Adrenal gland (tissue), 12 donors: ENCODE results near the gene ZBTB5. TPM values are rescaled to one million over a fixed set of nuclear protein-coding genes. Genes with fewer than 3 reads are reported as not detected.

Experiments
- DNase-seq, 7 donors: peaks; one replicate each; pipeline ENCODE4 v3.0.0-alpha.2; 2019 to 2020
- H3K27ac ChIP-seq, 5 donors: fragments of 200-600 bp; sonication (generic) in 4 of 5; 1 replicate in 3 of 5; 2 replicates in 2 of 5; pipeline versions ENCODE4 v1.5.1 to v1.8.0; 2016 to 2020; ENCODE audit warnings: mild to moderate bottlenecking in 1 of 5
- H3K27me3 ChIP-seq: fragments of 200-600 bp; 2 replicates; pipeline ENCODE4 v1.8.0; 2021
- H3K36me3 ChIP-seq, 2 donors: fragments of 200-600 bp; replicated peaks in 1 of 2; 1 replicate in 1 of 2; 2 replicates in 1 of 2; pipeline versions ENCODE4 v1.5.1 to v1.8.0; 2018 to 2022
- H3K4me1 ChIP-seq, 2 donors: fragments of 200-600 bp; replicated peaks in 1 of 2; 1 replicate in 1 of 2; 2 replicates in 1 of 2; pipeline versions ENCODE4 v1.5.1 to v1.8.0; 2018 to 2021
- H3K4me3 ChIP-seq, 4 donors: fragments of 200-600 bp; sonication (generic) in 3 of 4; one replicate each; pipeline ENCODE4 v1.5.1; 2016 to 2018
- H3K9me3 ChIP-seq, 3 donors: fragments of 200-600 bp; sonication (generic) in 1 of 3; replicated peaks in 1 of 3; 1 replicate in 2 of 3; 2 replicates in 1 of 3; pipeline versions ENCODE4 v1.5.1 to v1.8.0; 2016 to 2021
- CTCF ChIP-seq, 6 experiments: fragments of 450-650 bp in 4 of 6; fragments of 200-600 bp in 2 of 6; sonication (generic) in 1 of 6; IDR thresholded peaks; 1 replicate in 5 of 6; 2 replicates in 1 of 6; pipeline versions ENCODE4 v1.5.1 to v1.8.0; 2016 to 2021; ENCODE audit warnings: antibody characterized with exemption in 6 of 6, mild to moderate bottlenecking in 2 of 6, moderate library complexity in 1 of 6
- POLR2A ChIP-seq, 2 donors: fragments of 450-650 bp; IDR thresholded peaks; one replicate each; pipeline ENCODE4 v1.6.1; 2017; ENCODE audit warnings: antibody characterized with exemption in 2 of 2, mild to moderate bottlenecking in 2 of 2, moderate library complexity in 1 of 2
- WGBS, 4 donors: extraction: QIAGEN DNeasy Blood & Tissue Kit in 2 of 4; methylation state at CpG; one replicate each; pipeline versions ENCODE4 v1.1.5 to v1.1.7; 2013 to 2017; 5-methylcytosine and 5-hydroxymethylcytosine counted together
- intact Hi-C, 2 donors: fragments of 100-400 bp; cut with DNase I; formaldehyde crosslinking; loops; one replicate each; pipeline versions ENCODE4 v1.14.1 to v1.15.0; 2022 to 2023
- polyA plus RNA-seq, 3 donors: library from polyadenylated mRNA; stranded (reverse); fragments of 200-250 nt in 2 of 3; fragments of 350-450 nt in 1 of 3; fragmentation: Illumina TruSeq in 1 of 3; extraction: RNeasy Lipid Tissue Mini Kit (QIAGEN cat#74804) in 1 of 3; gene quantifications; one replicate each; pipeline ENCODE4 v1.2.3, GENCODE V29; 2013 to 2014
- total RNA-seq, 9 donors: library from RNA; depleted of rRNA in 4 of 9; stranded (reverse); fragments of >200 nt in 4 of 9; fragments of 120-200 nt in 1 of 9; fragmentation: NEBNext Ultra II Directional in 1 of 9; extraction: Animal tissue kit (Norgen Biotek cat#: 25700) in 1 of 9; gene quantifications; one replicate each; pipeline versions ENCODE4 v1.1.0 to v1.2.4, GENCODE V29; 2013 to 2023
- donor health status: healthy with polysubstance abuse.
- donor health status: Bipolar disorder and iron deficiency.
- donor health status: DM: yes; HTN: yes; CAD: no.
- donor health status: DM: no; HTN: no; CAD: no.
- donor health status: DM: no; HTN: no; CAD: no.
- donor health status: DM: yes; HTN: yes; CAD: no.

ZBTB5 gene
- total and polyA plus RNA-seq, 12 donors: 2.3 to 19.6 (median 10.6) TPM

DNA sequence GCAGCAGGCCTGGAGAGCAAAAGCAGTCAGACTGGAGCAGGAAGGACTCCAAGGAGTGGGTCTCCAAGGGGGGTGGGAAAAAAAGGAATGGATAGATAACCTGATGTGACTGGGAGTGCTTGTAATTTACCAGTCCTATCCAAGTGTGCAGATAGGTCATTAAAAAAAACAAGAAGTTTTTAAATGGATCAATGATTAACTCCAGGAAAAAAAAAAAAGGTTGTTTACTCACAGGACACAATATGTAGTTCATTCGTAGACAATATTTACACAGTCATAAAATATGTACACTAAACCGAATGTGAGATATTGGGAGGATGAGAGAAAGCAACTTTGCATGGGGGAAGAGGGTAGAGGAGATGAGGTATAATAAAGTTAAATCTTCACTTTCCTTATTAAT is 20.4 kb downstream of the ZBTB5 start:
- intact Hi-C loops: no loop called here
- Histone ChIP-seq H3K27ac (no peak overlapping the region), H3K9me3 (no peaks in the 10 kb centered on the region), H3K4me1 (no peaks in the 10 kb centered on the region), H3K27me3 (no peaks in the 10 kb centered on the region), H3K4me3 (no peak overlapping the region), H3K36me3 (peaks cover 0 to 29% of the 10 kb centered on the region in 2 donors)
- TF ChIP-seq CTCF (IDR thresholded peaks at IDR 0.05): no peak
- no peak for TF ChIP-seq POLR2A (IDR thresholded peaks at IDR 0.05)
- 74 to 82% (median 75%) methylated on average over 2 of the region's 2 CpGs for WGBS, 4 donors
- no peak for DNase-seq

DNA sequence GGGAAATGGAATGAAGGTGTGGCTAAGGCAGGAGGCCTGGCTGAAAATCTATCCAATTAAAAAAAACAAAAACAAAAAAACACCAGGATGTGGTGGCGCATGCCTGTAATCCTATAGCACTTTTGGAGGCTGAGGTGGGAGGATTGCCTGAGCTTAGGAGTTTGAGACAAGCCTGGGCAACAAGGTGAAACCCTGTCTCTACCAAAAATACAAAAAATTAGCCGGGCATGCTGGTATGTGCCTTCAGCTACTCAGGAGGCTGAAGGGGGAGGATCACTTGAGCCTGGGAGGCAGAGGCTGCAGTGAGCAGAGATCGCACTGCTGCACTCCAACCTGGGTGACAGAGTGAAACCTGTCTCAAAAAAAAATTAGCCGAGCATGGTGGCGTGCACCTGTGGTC is 21.7 kb downstream of the ZBTB5 start:
- no peaks in the 10 kb centered on the region for H3K9me3 ChIP-seq
- no peak overlapping the region for H3K4me3 ChIP-seq
- H3K27ac ChIP-seq: no peak overlapping the region
- WGBS, 4 donors: 88 to 99% (median 97%) methylated on average over 5 of the region's 5 CpGs
- no peaks in the 10 kb centered on the region for H3K4me1 ChIP-seq
- peaks cover 0 to 41% of the 10 kb centered on the region in 2 donors for H3K36me3 ChIP-seq
- DNase-seq: peak in 1 of 7 donors; percentile 27
- intact Hi-C loops: no loop called here
- H3K27me3 ChIP-seq: no peaks in the 10 kb centered on the region
- TF ChIP-seq POLR2A (IDR thresholded peaks at IDR 0.05) (no peak), CTCF (IDR thresholded peaks at IDR 0.05) (no peak)

DNA sequence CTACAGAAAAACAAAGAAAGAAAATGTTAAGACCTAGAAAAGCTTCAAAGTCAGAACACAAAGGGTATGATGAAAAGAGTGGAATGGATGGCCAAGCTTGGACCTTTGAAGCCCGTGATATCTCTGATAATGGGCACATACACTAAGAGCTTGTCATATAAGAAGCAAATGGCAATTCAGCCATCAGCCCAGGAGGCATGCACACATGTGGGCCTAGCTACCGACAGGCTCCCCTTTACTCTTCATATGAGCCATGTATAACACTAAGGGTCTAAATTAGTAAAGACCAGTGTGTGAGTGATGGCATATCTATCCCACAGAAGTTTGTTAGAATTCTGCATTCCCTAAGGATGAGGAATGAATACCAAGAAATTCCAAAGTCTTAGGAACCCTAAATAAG is 22.7 kb downstream of the ZBTB5 start:
- intact Hi-C loops: no loop called here
- Histone ChIP-seq H3K9me3 (no peaks in the 10 kb centered on the region), H3K27ac (no peak overlapping the region), H3K4me1 (no peaks in the 10 kb centered on the region), H3K36me3 (peaks cover 0 to 51% of the 10 kb centered on the region in 2 donors), H3K4me3 (no peak overlapping the region), H3K27me3 (no peaks in the 10 kb centered on the region)
- 84 to 97% (median 93%) methylated on average over 2 of the region's 2 CpGs for WGBS, 4 donors
- DNase-seq: peak in 1 of 7 donors; percentile 35
- TF ChIP-seq POLR2A (IDR thresholded peaks at IDR 0.05): no peak
- TF ChIP-seq CTCF (IDR thresholded peaks at IDR 0.05): no peak

DNA sequence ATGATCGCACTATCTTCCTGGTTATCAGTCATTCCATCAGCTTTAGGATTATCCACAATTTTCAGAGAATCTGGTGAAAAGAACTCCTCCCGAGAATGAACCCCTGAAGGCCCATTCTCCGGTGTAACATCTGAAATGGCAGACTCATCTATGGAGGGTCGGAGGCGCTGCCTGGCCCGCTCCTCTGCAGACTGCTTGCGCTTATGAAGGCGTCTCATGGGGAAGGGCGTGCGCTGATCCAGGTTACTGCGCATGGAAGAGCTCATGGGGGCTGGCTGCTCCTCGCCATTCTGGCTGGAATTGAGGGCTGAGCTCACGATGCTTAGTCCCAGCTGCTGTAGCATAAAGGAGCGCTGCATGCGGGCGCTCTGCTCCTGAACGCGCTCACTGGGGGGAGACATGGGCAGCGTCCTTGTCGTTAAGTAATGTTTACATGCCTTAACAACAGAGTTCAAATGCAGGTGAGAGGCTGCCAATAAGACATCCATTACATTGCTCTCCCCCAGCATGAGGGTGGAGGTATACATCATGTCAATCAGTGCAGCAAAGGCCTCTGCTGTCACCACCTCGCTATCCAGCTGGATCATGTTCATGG is 23.4 kb downstream of the ZBTB5 start:
- peaks cover 0 to 58% of the 10 kb centered on the region in 2 donors for H3K36me3 ChIP-seq
- intact Hi-C loops: no loop called here
- no peaks in the 10 kb centered on the region for H3K4me1 ChIP-seq
- H3K27me3 ChIP-seq: no peaks in the 10 kb centered on the region
- no peak for TF ChIP-seq POLR2A (IDR thresholded peaks at IDR 0.05)
- TF ChIP-seq CTCF (IDR thresholded peaks at IDR 0.05): no peak
- 91 to 95% (median 94%) methylated on average over 16 to 21 of the region's 21 CpGs for WGBS, 4 donors
- no peak overlapping the region for H3K4me3 ChIP-seq
- no peak overlapping the region for H3K27ac ChIP-seq
- DNase-seq: peak in 1 of 7 donors; percentile 47
- no peaks in the 10 kb centered on the region for H3K9me3 ChIP-seq
